Left colon (tissue), 2 donors: Measurements from ENCODE around the gene BRICD5. TPM values are rescaled to one million over a fixed set of nuclear protein-coding genes. Genes with fewer than 3 reads are reported as not detected.

Experiments
- ATAC-seq: fragments of 200-7000 bp; cut with Tn5 transposase; one replicate; pipeline ENCODE4 v1.9.1; 2020; ENCODE audit warnings: mild to moderate bottlenecking, moderate library complexity
- DNase-seq, 2 donors: peaks; one replicate each; pipeline ENCODE4 v3.0.0-alpha.2; 2020
- intact Hi-C, 2 donors: fragments of 100-400 bp; cut with DNase I in 1 of 2; cut with micrococcal nuclease in 1 of 2; formaldehyde crosslinking; loops; one replicate each; pipeline versions ENCODE4 v1.11.2 to v1.14.0; 2022; cut with DNase I, micrococcal nuclease
- total RNA-seq, 2 donors: library from RNA; stranded (reverse); fragmentation: NEBNext Ultra II Directional; extraction: Animal tissue kit (Norgen Biotek cat#: 25700); gene quantifications; one replicate each; pipeline ENCODE4 v1.2.1, GENCODE V29; 2021
- donor health status: DM: no; HTN: no; CAD: no.
- donor health status: DM: yes; HTN: yes; CAD: no.

The BRICD5 gene
- total RNA-seq, 2 donors from 2014 or later, result 6.1 to 14.4 TPM

- no peak for ATAC-seq
- no peak for DNase-seq
- intact Hi-C loops, result no loop called here
Measured at GRCh38 chr16:2229091-2229490, 18.4 kb upstream of the BRICD5 start.

GRCh38 chr16:2228161-2228824, 17.6 kb upstream of the BRICD5 start:
- intact Hi-C loops, result no loop called here
- DNase-seq (no peak), ATAC-seq (no peak)

- intact Hi-C loops, result no loop called here
- DNase-seq (no peak), ATAC-seq (no peak)
Measured at GRCh38 chr16:2226918-2227317, 16.3 kb upstream of the BRICD5 start.

GRCh38 chr16:2226245-2226793, 15.7 kb upstream of the BRICD5 start:
- peak in 1 of 2 donors; percentile 36 for DNase-seq
- intact Hi-C loops, result no loop called here
- no peak for ATAC-seq

GRCh38 chr16:2223942-2224486, 13.4 kb upstream of the BRICD5 start:
- intact Hi-C loops, result no loop called here

GRCh38 chr16:2223221-2223941, 12.7 kb upstream of the BRICD5 start, which contains the start of gene E4F1:
TSS of gene E4F1 (plus strand) at chr16:2223591. CDS start at chr16:2223614, 23 bp downstream.
- peak; percentile 100 for DNase-seq
- peak; percentile 91 for ATAC-seq
- intact Hi-C loops, result no loop called here

More at GRCh38 chr16:2223942-2224486, 13.4 kb upstream of the BRICD5 start:
- ATAC-seq (peak; percentile 64), DNase-seq (peak; percentile 70 to 82)

- DNase-seq (no peak), ATAC-seq (no peak)
- intact Hi-C loops, result no loop called here
Measured at GRCh38 chr16:2216330-2216729, 5.7 kb upstream of the BRICD5 start.

- intact Hi-C loops, result no loop called here
- DNase-seq, result no peak
- ATAC-seq, result no peak
Measured at GRCh38 chr16:2214719-2214968, 4.0 kb upstream of the BRICD5 start, which contains the start of gene PGP. TSS of gene PGP (minus strand) at chr16:2214840. CDS start at chr16:2214777, 63 bp downstream.

- ATAC-seq (no peak), DNase-seq (no peak)
Measured at GRCh38 chr16:2213817-2214718, 3.4 kb upstream of the BRICD5 start.

GRCh38 chr16:2212362-2213324, 2.0 kb upstream of the BRICD5 start:
- ATAC-seq (peak; percentile 27), DNase-seq (no peak)
- intact Hi-C loops, result no loop called here

More at GRCh38 chr16:2213817-2214718, 3.4 kb upstream of the BRICD5 start:
- intact Hi-C loops, result no loop called here

GRCh38 chr16:2211923-2212347, 1.3 kb upstream of the BRICD5 start:
- intact Hi-C loops, result no loop called here
- ATAC-seq (no peak), DNase-seq (no peak)

- ATAC-seq (no peak), DNase-seq (no peak)
- intact Hi-C loops, result no loop called here
Measured at GRCh38 chr16:2210009-2210332, 692 bp downstream of the BRICD5 start.

- intact Hi-C loops, result no loop called here
- ATAC-seq (no peak), DNase-seq (no peak)
Measured at GRCh38 chr16:2209258-2210008, 1.2 kb downstream of the BRICD5 start.

- ATAC-seq (no peak), DNase-seq (no peak)
- intact Hi-C loops, result no loop called here
Measured at GRCh38 chr16:2208772-2209171, 1.9 kb downstream of the BRICD5 start.

GRCh38 chr16:2208308-2208707, 2.4 kb downstream of the BRICD5 start:
- DNase-seq, result no peak
- intact Hi-C loops, result no loop called here
- no peak for ATAC-seq

- ATAC-seq (no peak), DNase-seq (no peak)
- intact Hi-C loops, result no loop called here
Measured at GRCh38 chr16:2207872-2208271, 2.8 kb downstream of the BRICD5 start.

- DNase-seq (no peak), ATAC-seq (no peak)
- intact Hi-C loops, result no loop called here
Measured at GRCh38 chr16:2206780-2207433, 3.8 kb downstream of the BRICD5 start.
